NCI-H526 (cell line): Measurements from ENCODE around the gene SOX10.
"Not testable (repeated sequence)": the region's sequence is repeated elsewhere in the genome, so short reads cannot be mapped to it uniquely, and the experiment has no call there.

Experiments used
- DNase-seq, 2 experiments: peaks; one replicate each; lab custom pipeline; 2025; lab: John Stamatoyannopoulos, UW

Gene SOX10

DNA sequence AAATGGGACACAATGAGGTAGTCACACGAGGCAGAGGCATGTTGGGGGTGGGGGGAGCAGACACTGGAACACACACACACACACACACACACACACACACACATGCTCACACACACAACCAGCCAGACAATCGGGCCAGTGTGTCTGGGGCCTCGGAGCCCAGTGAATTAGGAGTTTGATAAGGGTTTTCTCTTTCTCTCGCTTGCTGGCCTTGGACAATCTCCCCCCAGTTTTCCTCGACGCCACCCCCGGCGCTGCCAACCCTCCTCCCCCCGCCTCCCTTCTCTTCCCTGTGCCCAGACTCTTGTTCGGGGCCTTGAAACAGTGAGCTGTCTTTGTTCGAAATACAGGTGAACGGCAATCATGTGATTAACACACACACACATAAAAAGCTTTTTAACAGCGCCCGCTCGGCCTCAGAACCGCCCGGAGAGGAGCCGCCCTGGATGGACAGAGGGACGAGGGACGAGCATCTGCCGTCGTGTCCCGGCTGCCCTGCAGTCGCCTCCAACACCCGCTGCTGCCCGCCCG lies 1.5 kb upstream of the SOX10 start:
- no peak for DNase-seq

DNA sequence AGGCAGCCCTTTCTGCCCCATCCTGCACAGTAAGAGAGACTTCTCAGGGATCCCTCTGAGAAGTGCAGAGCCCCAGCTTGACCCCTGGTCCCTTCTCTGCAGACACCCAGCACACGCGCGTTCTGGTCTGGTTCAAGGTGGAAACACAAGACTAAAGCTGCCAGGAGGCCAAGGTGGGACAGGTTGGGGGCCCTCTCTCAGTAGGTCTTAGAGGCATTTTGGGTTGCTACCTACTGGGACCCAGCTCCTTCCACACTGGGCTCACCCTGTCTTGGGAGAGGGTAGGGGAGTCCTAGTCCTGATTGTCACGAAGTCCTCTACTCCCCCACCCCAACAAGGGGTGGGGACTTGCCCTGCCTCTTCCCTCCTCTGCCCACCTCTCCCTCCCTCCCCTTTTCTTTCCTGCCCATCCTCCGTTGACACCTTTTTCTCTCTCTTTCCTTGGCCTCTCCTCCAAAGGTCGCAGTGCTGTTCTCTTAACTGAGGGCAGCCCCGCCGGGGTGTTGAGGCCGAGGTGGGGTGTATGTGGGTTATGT lies 763 bp upstream of the SOX10 start:
- DNase-seq = no peak

GRCh38 chr22:37982938-37983859 lies 1.2 kb downstream of the SOX10 start:
- no peak for DNase-seq

DNA sequence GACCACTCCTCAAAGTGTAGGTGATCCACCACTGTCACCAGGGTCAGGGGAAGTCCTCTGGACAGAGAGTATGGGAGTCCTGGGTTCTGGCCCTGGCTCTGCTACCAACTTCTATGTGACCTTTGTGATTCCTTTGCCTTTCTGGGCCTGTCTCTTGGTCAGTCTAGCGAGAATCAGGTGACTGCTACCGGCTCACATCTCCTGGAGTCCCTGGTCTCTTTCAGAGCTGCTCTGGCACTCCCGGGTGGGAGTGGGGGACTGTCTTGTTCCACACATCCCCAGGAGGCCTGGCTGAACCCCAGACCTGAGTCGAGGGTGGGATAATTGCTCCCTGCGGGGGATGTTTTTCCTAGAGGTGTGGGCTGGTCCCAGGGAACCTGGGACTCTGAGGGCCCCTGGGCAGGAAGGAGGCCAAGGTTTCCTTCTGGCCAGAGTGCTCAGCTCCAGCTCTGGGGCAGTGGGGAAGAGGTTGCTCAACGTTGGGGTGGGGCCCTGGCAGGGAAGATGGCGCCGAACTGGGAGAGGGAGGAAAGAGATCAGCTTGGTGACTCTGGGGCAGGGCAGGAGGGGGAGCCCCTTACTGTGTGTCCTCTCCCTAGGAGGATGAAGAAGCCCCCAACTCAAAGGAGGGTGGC lies 2.1 kb downstream of the SOX10 start:
- no peak for DNase-seq

GRCh38 chr22:37981282-37982011 lies 2.9 kb downstream of the SOX10 start:
- no peak for DNase-seq

GRCh38 chr22:37979782-37980181 lies 4.6 kb downstream of the SOX10 start:
- DNase-seq = no peak

- no peak for DNase-seq
Observed at GRCh38 chr22:37976547-37976946, 7.8 kb downstream of the SOX10 start.

GRCh38 chr22:37976022-37976421 lies 8.3 kb downstream of the SOX10 start:
- DNase-seq = not testable (repeated sequence)

DNA sequence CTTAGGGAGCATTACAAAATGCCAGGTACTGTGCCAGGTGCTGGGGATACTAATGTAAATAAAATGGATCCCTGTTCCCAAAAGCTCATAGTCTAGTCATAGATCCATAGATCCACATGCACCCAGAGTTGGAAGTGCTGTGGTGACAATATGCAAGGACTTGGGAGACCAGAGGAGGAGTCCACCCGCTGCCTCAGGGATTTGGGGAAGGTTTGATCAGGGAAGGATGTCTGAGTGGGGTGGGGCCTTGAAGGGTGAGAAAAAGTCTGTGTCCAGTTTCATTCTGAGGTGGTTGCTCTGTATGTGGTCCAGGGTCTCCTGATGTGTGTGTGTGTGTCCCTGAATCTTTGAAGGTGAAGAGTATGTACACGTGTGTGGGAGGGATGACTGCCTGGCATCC lies 9.2 kb downstream of the SOX10 start:
- no peak for DNase-seq

- DNase-seq = no peak
Observed at GRCh38 chr22:37973271-37974170, 10.8 kb downstream of the SOX10 start.

DNA sequence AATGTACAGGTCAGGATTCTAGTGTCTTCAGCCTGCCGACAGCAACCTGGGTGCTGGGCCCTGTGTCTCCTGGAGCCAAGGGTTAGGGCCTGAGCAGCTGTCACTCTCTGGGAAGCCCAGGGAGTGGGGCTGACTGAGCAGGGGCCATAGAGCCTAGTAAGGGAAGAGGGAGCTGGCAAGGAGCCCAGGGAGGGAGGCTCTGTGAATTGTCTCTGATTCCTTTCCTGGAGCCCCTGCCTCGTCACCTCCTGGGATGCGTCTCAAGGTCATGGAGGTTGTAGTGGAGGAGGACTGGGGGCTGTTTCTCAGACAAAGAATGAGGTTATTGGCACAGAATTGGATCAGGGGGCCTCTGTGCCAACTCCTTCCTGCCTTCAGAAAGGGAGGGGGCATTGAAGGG lies 11.8 kb downstream of the SOX10 start:
- no peak for DNase-seq

DNA sequence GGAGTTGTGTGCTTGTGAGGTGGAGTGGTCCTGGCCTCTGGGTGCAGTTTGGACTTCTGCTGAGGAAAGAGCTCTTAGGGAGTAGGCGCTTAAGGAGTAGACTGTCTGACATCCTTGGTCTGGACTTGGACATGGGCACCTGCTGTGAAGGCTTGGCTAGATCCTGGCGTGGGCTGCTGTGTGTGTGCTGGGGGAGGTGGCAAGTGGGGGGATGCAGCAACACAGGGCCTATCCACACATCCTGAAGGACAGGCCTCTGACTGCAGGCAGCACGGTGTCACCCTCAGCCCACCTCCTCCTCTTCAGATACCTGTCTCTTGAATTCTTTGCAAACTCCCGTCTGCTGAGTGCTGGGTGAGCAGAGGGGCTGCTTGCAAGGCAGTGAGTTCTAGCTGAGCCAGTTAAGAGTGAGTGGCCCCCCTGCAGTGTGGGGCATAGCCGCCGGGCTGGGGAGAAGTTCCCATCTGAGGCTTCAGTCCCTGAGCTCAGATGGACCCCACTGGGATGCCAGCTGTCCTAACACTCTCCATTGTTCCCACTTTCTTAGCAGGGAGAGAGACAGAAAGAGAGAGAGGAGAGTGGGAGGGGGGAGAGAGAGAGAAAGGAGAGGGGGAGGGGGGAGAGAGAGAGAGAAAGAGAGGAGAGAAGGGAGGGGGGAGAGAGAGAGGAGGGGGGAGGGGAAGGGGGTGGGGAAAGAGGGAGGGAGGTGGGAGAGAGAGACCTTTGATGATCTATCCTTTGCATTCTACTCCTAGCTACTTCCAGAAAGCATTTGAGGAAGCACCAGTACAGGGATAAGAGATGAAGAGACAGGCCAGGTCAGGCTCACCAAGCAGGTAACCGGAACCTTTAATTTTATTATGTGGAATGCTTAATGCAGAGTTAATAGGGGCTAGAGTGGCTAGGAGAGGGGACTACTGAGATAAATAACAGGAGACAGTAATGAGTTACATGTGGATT lies 12.6 kb downstream of the SOX10 start:
- DNase-seq = no peak

DNA sequence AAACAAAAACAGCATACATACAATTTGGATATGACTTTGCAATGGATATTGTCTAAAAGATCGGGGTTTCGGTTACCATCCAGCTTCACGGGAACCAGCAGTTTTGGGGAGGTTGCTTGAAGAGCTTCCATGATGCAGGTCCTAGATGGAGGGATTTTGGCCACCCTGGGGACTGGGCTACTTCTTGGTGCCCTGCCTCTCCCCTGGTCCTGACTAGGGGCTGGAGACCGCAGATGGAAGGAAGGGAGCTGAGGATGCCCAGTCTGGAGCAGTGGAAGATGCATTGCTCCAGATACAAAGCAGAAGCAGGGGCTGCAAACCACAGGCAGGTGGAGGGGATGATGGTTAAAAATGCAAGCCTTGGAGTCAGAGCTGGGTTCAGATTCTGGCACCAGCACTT lies 13.5 kb downstream of the SOX10 start:
- no peak for DNase-seq

- no peak for DNase-seq
Observed at GRCh38 chr22:37968452-37969251, 15.7 kb downstream of the SOX10 start.

- no peak for DNase-seq
Observed at GRCh38 chr22:37967637-37968451, 16.5 kb downstream of the SOX10 start.

DNA sequence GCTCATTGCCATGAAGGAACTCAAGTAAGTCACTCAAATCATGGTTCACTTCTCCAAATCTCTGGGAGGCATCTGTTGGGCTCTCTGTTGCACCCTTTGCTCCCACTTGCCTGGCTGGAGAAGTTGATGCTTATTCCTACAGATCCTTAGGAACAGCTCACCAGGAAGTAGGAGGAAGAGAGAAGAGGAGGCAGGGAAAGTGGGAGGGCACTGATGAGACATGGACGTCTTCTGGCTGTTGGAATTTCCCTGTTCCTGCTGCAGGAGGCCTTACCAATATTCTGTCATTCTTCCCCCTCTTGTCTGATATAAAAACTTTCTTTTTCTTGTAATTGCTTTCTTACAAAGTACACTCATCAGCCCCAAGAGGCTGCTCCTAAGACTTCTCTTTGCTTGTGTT lies 17.2 kb downstream of the SOX10 start:
- DNase-seq = no peak

- no peak for DNase-seq
Observed at GRCh38 chr22:37965940-37966664, 18.3 kb downstream of the SOX10 start.

- DNase-seq = no peak
Observed at GRCh38 chr22:37961062-37961461, 23.3 kb downstream of the SOX10 start.
